ENCODE data around the gene HS6ST1.
"Not testable (repeated sequence)": the region's sequence is repeated elsewhere in the genome, so short reads cannot be mapped to it uniquely, and the experiment has no call there.

The HS6ST1 gene

GRCh38 chr2:128268611-128269010 lies 50.1 kb downstream of the HS6ST1 start:
- DNase-seq (ENCODE audit: low read depth), result not testable (repeated sequence)

DNA sequence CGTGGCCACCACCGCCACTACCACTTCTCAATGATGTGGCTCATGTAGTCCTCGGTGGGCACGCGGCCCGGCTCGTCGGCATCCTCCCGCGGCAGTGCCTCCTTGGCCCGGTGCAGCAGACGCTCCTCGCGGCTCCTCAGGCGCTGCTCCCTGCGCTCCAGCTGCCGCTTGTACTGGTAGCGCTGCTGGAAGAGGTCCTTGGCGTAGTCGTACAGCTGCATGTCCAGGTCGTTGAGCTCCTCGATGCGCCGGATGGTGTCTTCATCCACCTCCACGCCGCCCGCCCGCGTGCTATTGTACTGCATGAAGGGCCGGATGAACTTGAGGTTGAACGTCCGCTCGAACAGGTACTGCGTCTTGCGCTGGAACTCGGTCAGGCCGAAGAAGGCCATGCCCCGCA lies 50.5 kb downstream of the HS6ST1 start:
- DNase-seq (ENCODE audit: low read depth), result not testable (repeated sequence)

DNA sequence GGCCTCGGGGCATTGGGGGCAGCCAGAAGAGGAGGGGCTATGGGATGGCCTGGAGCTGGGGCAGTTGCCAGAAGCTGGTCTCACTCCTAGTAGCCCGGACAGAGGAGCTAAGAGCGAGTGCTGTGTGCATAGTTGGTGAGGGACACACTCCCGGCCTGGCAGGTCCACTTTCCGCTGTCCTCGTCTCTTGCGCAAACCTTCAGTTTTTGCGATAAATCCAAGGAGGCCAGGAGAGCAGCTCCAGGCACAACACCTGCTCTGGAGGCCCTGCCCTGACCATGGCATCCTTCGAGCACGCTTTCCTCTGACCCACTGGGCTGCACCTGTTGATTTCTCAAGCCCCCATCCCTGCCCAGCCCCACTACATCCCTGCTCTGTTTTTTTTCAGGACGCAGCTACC lies 51.0 kb downstream of the HS6ST1 start:
- DNase-seq (ENCODE audit: low read depth), result not testable (repeated sequence)

GRCh38 chr2:128267197-128267596 lies 51.5 kb downstream of the HS6ST1 start:
- not testable (repeated sequence) for DNase-seq (ENCODE audit: low read depth)

DNA sequence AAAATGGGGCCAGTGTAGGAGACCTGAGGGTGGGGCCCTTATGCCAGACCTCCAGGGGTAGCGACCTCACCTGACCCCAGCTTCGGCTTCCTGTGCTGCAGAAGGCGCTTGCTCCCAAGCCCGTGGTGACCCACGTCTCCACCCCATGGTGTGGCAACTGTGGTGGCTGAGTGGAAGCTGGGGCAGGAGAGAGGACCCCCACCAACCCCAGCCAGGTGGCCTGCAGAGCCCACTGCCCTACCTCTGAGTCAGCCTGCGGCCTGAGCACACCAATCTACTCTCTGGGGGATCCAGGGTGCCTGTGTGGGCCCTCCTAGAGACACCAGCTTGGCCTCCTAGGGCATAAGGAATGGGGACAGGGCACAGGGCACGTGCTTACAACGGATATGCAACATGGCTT lies 52.2 kb downstream of the HS6ST1 start:
- DNase-seq (ENCODE audit: low read depth), result not testable (repeated sequence)

DNA sequence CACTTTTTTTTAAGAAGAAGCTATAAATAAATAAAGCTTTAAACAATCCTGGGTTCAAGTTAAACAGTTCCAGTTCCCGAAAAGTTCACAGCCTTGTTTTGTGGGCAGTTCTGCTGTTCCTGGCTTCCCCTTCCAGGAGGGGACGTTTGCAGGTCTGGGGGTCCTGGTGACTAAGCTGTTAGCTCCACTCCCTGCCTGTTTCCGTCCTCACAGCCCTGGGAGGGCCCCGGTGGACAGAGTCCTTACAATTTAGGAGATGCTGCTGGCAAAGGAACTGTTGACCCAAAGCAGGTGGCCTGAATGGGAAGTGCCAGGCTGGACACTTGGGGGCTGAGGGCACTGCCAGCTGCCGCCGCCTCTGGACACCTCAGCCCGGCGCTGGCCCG lies 53.1 kb downstream of the HS6ST1 start:
- not testable (repeated sequence) for DNase-seq (ENCODE audit: low read depth)

- no peak for DNase-seq (ENCODE audit: low read depth)
These were observed 53.6 kb downstream of the HS6ST1 start for GRCh38 chr2:128264881-128265607.

GRCh38 chr2:128263902-128264331 lies 54.8 kb downstream of the HS6ST1 start:
- DNase-seq (ENCODE audit: low read depth), result no peak

GRCh38 chr2:128262315-128263253 lies 56.1 kb downstream of the HS6ST1 start:
- DNase-seq (ENCODE audit: low read depth), result no peak

DNA sequence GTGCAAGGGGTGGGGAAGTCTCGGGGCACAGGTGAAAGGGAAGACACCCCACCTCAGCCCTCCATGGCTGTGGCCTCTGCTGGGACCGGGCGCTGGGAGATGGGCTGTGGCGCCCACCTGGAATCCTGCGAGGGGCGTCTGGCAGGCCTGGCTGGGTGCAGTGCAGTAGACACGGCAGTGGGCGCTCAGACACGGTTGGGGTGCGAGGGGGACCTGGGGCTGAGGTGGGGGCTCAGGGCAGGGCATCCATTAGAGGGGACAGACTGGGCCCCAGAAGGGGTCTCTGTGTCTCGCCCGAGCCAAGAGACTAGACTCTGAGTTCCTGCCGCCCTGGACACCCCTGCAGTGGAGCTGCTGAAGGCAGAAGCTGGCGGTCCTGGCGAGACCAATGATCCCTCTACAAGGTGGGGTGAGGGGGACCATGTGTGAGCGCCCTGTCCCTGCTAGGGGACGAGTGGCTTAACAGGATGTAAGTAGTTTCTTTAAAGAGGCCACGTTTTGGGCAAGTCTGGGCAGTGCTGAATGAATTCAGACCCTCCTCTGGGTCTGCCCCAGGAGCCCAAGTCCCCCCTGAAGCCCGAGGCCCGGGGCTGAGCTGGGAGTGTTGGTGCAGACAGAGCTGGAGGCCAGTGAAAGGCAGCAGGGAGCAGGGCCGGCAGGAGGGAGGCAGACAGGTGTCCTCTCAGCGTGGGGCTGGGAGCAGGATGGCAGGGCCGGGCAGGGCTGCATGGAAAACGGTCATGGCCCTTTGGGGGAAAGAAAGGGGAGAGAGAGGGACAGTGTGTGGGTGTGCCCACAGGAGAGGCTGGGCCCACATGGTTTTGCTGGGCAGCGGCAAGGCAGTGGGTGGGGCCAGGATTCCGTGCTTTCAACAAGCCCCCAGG lies 57.2 kb downstream of the HS6ST1 start:
- DNase-seq (ENCODE audit: low read depth), result no peak

GRCh38 chr2:128260239-128261138 lies 58.2 kb downstream of the HS6ST1 start:
- peak; percentile 58 for DNase-seq (ENCODE audit: low read depth)

GRCh38 chr2:128259585-128259984 lies 59.1 kb downstream of the HS6ST1 start:
- no peak for DNase-seq (ENCODE audit: low read depth)

DNA sequence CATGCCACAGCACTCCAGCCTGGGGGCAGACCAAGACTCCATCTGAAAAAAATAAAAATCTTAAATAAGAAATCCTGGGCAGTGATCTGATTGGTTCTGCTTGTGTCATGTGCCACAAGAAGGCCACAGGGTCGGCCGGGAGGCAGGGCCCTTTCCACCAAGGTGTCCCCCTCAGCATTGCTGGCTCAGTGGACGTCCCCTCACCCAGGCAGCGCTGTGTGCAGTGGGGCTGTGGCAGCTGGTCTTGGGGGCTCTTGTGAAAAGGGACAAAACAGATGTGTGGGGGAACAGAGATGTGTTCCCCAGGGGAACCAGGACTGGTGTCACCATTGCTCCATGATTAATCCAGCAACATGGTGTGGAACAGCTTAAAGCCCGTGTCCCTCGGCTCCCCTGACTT lies 60.5 kb downstream of the HS6ST1 start:
- DNase-seq (ENCODE audit: low read depth), result no peak

DNA sequence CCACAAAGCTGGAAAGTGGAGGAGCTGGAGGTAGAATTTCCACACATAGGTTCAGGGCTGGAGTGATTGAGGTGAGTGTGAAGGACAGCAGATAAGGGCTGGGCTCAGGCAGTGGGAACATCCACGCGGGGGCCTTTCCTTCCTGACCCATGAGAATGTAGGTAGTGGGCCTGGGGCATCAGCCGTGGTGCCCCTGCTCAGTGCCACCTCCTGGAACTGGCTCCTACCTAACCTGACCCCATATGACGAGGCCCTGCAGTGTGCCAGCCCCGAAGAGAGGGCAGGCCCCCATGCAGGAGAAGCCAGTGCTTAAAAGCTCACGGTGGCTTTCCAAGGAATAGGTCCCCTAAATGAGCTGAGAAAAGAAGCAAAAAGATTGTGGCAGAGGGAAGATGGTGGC lies 66.2 kb downstream of the HS6ST1 start:
- DNase-seq (ENCODE audit: low read depth), result no peak

DNA sequence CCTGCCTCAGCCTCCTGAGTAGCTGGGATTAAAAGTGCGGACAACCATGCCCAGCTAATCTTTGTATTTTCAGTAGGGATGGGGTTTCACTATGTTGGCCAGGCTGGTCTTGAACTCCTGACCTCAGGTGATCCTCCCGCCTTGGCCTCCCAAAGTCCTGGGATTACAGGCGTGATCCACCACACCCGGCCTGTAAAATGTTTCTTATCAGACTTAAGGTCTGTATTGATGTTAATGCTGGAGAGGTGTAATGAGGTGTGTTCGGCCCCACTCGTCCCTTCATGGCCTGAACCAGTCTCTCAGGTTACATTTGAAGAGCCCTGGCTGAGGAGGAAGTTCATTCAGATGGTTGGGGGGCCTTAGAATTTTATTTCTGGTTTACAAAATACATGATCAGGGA lies 66.6 kb downstream of the HS6ST1 start:
- not testable (repeated sequence) for DNase-seq (ENCODE audit: low read depth)

DNA sequence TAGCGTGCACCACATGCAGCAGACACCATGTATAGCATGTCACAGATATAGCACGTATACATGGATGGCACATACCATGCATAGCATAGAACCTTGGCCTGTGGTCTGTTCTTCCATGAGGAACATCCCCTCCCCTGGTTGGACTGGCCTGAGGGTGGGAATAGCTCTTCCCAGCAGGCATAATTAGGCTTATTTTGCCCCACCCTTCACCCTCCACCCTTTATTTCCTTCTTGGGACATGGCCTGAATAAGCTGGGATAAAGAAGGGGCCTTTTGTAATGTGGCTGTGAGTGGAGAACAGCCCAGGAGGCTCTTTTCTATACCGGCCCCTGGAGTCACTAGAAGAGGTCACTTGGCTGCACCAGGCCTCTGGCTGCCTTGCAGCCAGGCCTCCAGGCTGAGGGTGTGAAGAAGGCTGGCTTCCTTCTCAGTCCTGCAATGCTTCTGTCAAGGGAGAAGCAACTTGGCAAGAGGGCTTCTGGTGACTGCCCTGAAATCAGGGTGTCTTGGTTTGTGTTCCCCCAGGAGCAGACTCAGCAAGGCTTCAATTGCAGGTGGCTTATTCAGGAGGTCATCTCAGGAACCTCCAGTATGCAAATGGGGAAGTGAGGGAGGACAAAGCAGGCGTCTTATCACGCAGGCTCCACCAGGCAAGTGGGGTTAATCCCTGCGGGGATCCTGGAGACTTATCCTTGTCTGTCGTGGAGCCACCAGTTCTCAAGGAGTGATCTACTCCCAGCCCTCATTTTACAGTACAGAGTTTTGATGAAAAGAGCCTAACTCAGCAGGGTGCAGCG lies 68.2 kb downstream of the HS6ST1 start:
- no peak for DNase-seq (ENCODE audit: low read depth)

GRCh38 chr2:128249555-128249954 lies 69.1 kb downstream of the HS6ST1 start:
- no peak for DNase-seq (ENCODE audit: low read depth)

- DNase-seq (ENCODE audit: low read depth), result no peak
These were observed 72.9 kb downstream of the HS6ST1 start for GRCh38 chr2:128245813-128246212.

- DNase-seq (ENCODE audit: low read depth), result no peak
These were observed 76.8 kb downstream of the HS6ST1 start for GRCh38 chr2:128241896-128242295.
